WTC11 (cell line): ENCODE data around the gene DISP2. TPM values are rescaled to one million over a fixed set of nuclear protein-coding genes. Genes with fewer than 3 reads are reported as not detected.
A peak's percentile ranks its signal among the peaks of the same experiment; 100 is the strongest.

ENCODE experiments used
- GABPB1 ChIP-seq: sonication (generic); formaldehyde crosslinking; IDR thresholded peaks from 2 replicates; pipeline ENCODE4 v1.8.1; 2023; ENCODE audit warnings: mild to moderate bottlenecking, missing genetic modification reagents
- GRHL2 ChIP-seq: fragments of 250-450 bp; sonication (Bioruptor Pico); IDR thresholded peaks from 2 replicates; pipeline ENCODE4 v1.8.0; 2022; ENCODE audit warnings: mild to moderate bottlenecking, moderate library complexity; ENCODE audit not compliant: insufficient replicate concordance, severe bottlenecking
- HMGA2 ChIP-seq: fragments of 250-450 bp; sonication (Bioruptor Pico); IDR thresholded peaks from 2 replicates; pipeline ENCODE4 v1.4.0; 2021; ENCODE audit warnings: mild to moderate bottlenecking, moderate library complexity
- PRRX2 ChIP-seq: fragments of 250-450 bp; sonication (Bioruptor Pico); IDR thresholded peaks from 2 replicates; pipeline ENCODE4 v1.8.0; 2021; ENCODE audit warnings: mild to moderate bottlenecking
- SOX15 ChIP-seq: fragments of 250-450 bp; sonication (Bioruptor Pico); IDR thresholded peaks from 2 replicates; pipeline ENCODE4 v1.9.0; 2021; ENCODE audit warnings: mild to moderate bottlenecking
- TEAD4 ChIP-seq: sonication (generic); formaldehyde crosslinking; IDR thresholded peaks from 2 replicates; pipeline ENCODE4 v1.8.0; 2022; ENCODE audit warnings: mild to moderate bottlenecking, missing genetic modification reagents
- TP53 ChIP-seq: sonication (generic); formaldehyde crosslinking; IDR thresholded peaks from 2 replicates; pipeline ENCODE4 v1.8.1; 2023; ENCODE audit warnings: mild to moderate bottlenecking, missing genetic modification reagents
- ZBTB21 ChIP-seq: sonication (generic); formaldehyde crosslinking; IDR thresholded peaks from 2 replicates; pipeline ENCODE4 v1.8.1; 2023; ENCODE audit warnings: mild to moderate bottlenecking, missing genetic modification reagents, borderline replicate concordance
- ZNF121 ChIP-seq: sonication (generic); formaldehyde crosslinking; IDR thresholded peaks from 2 replicates; pipeline ENCODE4 v1.8.0; 2023; ENCODE audit warnings: missing genetic modification reagents
- ZNF138 ChIP-seq: sonication (generic); formaldehyde crosslinking; conservative IDR thresholded peaks from 2 replicates; pipeline ENCODE4 v1.8.1; 2022; ENCODE audit warnings: mild to moderate bottlenecking, moderate library complexity, missing genetic modification reagents
- ZNF219 ChIP-seq: sonication (generic); formaldehyde crosslinking; IDR thresholded peaks from 2 replicates; pipeline ENCODE4 v1.8.0; 2023; ENCODE audit warnings: missing genetic modification reagents, mild to moderate bottlenecking, borderline replicate concordance
- ZNF396 ChIP-seq: fragments of 250-450 bp; sonication (Bioruptor Pico); IDR thresholded peaks from 2 replicates; pipeline ENCODE4 v1.8.0; 2021; ENCODE audit warnings: mild to moderate bottlenecking, moderate library complexity, borderline replicate concordance
- total RNA-seq: library from RNA; stranded (reverse); gene quantifications from 3 replicates; pipeline ENCODE4 v1.2.3, GENCODE V29; 2021
- TF ChIP-seq, protein P1 (sequence below): fragments of 250-450 bp; sonication (Bioruptor Pico); IDR thresholded peaks from 2 replicates; pipeline ENCODE4 v1.9.0; 2021; ENCODE audit warnings: mild to moderate bottlenecking, borderline replicate concordance
- TF ChIP-seq, protein P2 (sequence below): sonication (generic); formaldehyde crosslinking; IDR thresholded peaks from 2 replicates; pipeline ENCODE4 v1.8.1; 2022; ENCODE audit warnings: low read depth, mild to moderate bottlenecking, moderate library complexity, missing genetic modification reagents, borderline replicate concordance
- TF ChIP-seq, protein P3 (sequence below): sonication (generic); formaldehyde crosslinking; IDR thresholded peaks from 2 replicates; pipeline ENCODE4 v1.8.1; 2022; ENCODE audit warnings: low read depth, missing genetic modification reagents, borderline replicate concordance
- TF ChIP-seq, protein P4 (sequence below): sonication (generic); formaldehyde crosslinking; IDR thresholded peaks from 2 replicates; pipeline ENCODE4 v1.8.1; 2022; ENCODE audit warnings: mild to moderate bottlenecking, missing genetic modification reagents, moderate library complexity, borderline replicate concordance
- TF ChIP-seq, protein P5 (sequence below): sonication (generic); formaldehyde crosslinking; IDR thresholded peaks from 2 replicates; pipeline ENCODE4 v1.8.0; 2022; ENCODE audit warnings: mild to moderate bottlenecking, missing genetic modification reagents
- TF ChIP-seq, protein P6 (sequence below): sonication (generic); formaldehyde crosslinking; IDR thresholded peaks from 2 replicates; pipeline ENCODE4 v1.8.1; 2023; ENCODE audit warnings: mild to moderate bottlenecking, missing genetic modification reagents
- TF ChIP-seq, protein P7 (sequence below): sonication (generic); formaldehyde crosslinking; IDR thresholded peaks from 2 replicates; pipeline ENCODE4 v1.8.0; 2022; ENCODE audit warnings: mild to moderate bottlenecking, missing genetic modification reagents
- TF ChIP-seq, protein P8 (sequence below): sonication (generic); formaldehyde crosslinking; IDR thresholded peaks from 2 replicates; pipeline ENCODE4 v1.8.1; 2023; ENCODE audit warnings: mild to moderate bottlenecking, missing genetic modification reagents, borderline replicate concordance

Gene DISP2
- total RNA-seq, 1 experiment from 2014 or later = 3.5 TPM

DNA sequence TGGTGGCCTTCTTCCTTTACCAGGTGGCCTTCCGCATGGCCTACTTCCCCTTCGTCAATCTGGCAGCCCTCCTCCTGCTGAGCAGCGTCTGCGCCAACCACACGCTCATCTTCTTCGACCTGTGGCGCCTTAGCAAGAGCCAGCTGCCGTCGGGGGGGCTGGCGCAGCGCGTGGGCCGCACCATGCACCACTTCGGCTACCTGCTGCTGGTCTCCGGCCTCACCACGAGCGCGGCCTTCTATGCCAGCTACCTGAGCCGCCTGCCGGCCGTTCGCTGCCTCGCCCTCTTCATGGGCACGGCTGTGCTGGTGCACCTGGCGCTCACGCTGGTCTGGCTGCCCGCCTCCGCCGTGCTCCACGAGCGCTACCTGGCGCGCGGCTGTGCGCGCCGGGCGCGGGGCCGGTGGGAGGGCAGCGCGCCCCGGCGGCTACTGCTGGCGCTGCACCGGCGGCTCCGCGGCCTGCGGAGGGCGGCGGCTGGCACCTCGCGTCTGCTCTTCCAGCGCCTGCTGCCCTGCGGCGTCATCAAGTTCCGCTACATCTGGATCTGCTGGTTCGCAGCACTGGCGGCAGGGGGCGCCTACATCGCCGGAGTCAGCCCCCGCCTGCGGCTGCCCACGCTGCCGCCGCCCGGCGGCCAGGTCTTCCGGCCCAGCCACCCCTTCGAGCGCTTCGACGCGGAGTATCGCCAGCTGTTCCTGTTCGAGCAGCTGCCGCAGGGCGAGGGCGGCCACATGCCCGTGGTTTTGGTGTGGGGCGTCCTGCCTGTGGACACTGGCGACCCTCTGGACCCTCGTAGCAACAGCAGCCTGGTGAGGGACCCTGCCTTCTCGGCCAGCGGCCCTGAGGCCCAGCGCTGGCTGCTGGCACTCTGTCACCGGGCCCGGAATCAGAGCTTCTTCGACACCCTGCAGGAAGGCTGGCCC is 9.9 kb downstream of the DISP2 start (continued):
- TF ChIP-seq, protein P1, sequence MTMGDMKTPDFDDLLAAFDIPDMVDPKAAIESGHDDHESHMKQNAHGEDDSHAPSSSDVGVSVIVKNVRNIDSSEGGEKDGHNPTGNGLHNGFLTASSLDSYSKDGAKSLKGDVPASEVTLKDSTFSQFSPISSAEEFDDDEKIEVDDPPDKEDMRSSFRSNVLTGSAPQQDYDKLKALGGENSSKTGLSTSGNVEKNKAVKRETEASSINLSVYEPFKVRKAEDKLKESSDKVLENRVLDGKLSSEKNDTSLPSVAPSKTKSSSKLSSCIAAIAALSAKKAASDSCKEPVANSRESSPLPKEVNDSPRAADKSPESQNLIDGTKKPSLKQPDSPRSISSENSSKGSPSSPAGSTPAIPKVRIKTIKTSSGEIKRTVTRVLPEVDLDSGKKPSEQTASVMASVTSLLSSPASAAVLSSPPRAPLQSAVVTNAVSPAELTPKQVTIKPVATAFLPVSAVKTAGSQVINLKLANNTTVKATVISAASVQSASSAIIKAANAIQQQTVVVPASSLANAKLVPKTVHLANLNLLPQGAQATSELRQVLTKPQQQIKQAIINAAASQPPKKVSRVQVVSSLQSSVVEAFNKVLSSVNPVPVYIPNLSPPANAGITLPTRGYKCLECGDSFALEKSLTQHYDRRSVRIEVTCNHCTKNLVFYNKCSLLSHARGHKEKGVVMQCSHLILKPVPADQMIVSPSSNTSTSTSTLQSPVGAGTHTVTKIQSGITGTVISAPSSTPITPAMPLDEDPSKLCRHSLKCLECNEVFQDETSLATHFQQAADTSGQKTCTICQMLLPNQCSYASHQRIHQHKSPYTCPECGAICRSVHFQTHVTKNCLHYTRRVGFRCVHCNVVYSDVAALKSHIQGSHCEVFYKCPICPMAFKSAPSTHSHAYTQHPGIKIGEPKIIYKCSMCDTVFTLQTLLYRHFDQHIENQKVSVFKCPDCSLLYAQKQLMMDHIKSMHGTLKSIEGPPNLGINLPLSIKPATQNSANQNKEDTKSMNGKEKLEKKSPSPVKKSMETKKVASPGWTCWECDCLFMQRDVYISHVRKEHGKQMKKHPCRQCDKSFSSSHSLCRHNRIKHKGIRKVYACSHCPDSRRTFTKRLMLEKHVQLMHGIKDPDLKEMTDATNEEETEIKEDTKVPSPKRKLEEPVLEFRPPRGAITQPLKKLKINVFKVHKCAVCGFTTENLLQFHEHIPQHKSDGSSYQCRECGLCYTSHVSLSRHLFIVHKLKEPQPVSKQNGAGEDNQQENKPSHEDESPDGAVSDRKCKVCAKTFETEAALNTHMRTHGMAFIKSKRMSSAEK (CRISPR knock-in tag) = no peak
- TF ChIP-seq, protein P2, sequence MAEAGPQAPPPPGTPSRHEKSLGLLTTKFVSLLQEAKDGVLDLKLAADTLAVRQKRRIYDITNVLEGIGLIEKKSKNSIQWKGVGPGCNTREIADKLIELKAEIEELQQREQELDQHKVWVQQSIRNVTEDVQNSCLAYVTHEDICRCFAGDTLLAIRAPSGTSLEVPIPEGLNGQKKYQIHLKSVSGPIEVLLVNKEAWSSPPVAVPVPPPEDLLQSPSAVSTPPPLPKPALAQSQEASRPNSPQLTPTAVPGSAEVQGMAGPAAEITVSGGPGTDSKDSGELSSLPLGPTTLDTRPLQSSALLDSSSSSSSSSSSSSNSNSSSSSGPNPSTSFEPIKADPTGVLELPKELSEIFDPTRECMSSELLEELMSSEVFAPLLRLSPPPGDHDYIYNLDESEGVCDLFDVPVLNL = peak; percentile 95
- TF ChIP-seq, protein P3, sequence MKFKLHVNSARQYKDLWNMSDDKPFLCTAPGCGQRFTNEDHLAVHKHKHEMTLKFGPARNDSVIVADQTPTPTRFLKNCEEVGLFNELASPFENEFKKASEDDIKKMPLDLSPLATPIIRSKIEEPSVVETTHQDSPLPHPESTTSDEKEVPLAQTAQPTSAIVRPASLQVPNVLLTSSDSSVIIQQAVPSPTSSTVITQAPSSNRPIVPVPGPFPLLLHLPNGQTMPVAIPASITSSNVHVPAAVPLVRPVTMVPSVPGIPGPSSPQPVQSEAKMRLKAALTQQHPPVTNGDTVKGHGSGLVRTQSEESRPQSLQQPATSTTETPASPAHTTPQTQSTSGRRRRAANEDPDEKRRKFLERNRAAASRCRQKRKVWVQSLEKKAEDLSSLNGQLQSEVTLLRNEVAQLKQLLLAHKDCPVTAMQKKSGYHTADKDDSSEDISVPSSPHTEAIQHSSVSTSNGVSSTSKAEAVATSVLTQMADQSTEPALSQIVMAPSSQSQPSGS = peak; percentile 95
- TF ChIP-seq ZBTB21 (CRISPR knock-in tag) (peak; percentile 97), ZNF138 (CRISPR knock-in tag) (peak; percentile 98), HMGA2 (CRISPR knock-in tag) (no peak), GRHL2 (CRISPR knock-in tag) (no peak), PRRX2 (CRISPR knock-in tag) (no peak), SOX15 (CRISPR knock-in tag) (no peak), TEAD4 (peak; percentile 96), ZNF396 (CRISPR knock-in tag) (no peak), TP53 (CRISPR knock-in tag) (peak; percentile 98), GABPB1 (CRISPR knock-in tag) (peak; percentile 79), ZNF121 (peak; percentile 55), ZNF219 (peak; percentile 98)
- TF ChIP-seq, protein P4, sequence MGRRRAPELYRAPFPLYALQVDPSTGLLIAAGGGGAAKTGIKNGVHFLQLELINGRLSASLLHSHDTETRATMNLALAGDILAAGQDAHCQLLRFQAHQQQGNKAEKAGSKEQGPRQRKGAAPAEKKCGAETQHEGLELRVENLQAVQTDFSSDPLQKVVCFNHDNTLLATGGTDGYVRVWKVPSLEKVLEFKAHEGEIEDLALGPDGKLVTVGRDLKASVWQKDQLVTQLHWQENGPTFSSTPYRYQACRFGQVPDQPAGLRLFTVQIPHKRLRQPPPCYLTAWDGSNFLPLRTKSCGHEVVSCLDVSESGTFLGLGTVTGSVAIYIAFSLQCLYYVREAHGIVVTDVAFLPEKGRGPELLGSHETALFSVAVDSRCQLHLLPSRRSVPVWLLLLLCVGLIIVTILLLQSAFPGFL (CRISPR knock-in tag) = peak; percentile 94
- TF ChIP-seq, protein P5, sequence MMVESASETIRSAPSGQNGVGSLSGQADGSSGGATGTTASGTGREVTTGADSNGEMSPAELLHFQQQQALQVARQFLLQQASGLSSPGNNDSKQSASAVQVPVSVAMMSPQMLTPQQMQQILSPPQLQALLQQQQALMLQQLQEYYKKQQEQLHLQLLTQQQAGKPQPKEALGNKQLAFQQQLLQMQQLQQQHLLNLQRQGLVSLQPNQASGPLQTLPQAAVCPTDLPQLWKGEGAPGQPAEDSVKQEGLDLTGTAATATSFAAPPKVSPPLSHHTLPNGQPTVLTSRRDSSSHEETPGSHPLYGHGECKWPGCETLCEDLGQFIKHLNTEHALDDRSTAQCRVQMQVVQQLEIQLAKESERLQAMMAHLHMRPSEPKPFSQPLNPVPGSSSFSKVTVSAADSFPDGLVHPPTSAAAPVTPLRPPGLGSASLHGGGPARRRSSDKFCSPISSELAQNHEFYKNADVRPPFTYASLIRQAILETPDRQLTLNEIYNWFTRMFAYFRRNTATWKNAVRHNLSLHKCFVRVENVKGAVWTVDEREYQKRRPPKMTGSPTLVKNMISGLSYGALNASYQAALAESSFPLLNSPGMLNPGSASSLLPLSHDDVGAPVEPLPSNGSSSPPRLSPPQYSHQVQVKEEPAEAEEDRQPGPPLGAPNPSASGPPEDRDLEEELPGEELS = peak; percentile 99
- TF ChIP-seq, protein P6, sequence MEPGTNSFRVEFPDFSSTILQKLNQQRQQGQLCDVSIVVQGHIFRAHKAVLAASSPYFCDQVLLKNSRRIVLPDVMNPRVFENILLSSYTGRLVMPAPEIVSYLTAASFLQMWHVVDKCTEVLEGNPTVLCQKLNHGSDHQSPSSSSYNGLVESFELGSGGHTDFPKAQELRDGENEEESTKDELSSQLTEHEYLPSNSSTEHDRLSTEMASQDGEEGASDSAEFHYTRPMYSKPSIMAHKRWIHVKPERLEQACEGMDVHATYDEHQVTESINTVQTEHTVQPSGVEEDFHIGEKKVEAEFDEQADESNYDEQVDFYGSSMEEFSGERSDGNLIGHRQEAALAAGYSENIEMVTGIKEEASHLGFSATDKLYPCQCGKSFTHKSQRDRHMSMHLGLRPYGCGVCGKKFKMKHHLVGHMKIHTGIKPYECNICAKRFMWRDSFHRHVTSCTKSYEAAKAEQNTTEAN (CRISPR knock-in tag) = peak; percentile 98
- TF ChIP-seq, protein P7, sequence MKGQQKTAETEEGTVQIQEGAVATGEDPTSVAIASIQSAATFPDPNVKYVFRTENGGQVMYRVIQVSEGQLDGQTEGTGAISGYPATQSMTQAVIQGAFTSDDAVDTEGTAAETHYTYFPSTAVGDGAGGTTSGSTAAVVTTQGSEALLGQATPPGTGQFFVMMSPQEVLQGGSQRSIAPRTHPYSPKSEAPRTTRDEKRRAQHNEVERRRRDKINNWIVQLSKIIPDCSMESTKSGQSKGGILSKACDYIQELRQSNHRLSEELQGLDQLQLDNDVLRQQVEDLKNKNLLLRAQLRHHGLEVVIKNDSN = peak; percentile 90
- TF ChIP-seq, protein P8, sequence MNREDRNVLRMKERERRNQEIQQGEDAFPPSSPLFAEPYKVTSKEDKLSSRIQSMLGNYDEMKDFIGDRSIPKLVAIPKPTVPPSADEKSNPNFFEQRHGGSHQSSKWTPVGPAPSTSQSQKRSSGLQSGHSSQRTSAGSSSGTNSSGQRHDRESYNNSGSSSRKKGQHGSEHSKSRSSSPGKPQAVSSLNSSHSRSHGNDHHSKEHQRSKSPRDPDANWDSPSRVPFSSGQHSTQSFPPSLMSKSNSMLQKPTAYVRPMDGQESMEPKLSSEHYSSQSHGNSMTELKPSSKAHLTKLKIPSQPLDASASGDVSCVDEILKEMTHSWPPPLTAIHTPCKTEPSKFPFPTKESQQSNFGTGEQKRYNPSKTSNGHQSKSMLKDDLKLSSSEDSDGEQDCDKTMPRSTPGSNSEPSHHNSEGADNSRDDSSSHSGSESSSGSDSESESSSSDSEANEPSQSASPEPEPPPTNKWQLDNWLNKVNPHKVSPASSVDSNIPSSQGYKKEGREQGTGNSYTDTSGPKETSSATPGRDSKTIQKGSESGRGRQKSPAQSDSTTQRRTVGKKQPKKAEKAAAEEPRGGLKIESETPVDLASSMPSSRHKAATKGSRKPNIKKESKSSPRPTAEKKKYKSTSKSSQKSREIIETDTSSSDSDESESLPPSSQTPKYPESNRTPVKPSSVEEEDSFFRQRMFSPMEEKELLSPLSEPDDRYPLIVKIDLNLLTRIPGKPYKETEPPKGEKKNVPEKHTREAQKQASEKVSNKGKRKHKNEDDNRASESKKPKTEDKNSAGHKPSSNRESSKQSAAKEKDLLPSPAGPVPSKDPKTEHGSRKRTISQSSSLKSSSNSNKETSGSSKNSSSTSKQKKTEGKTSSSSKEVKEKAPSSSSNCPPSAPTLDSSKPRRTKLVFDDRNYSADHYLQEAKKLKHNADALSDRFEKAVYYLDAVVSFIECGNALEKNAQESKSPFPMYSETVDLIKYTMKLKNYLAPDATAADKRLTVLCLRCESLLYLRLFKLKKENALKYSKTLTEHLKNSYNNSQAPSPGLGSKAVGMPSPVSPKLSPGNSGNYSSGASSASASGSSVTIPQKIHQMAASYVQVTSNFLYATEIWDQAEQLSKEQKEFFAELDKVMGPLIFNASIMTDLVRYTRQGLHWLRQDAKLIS (CRISPR knock-in tag) = peak; percentile 98
